ENCODE measurements around the gene TMEM138.

TMEM138 gene

DNA sequence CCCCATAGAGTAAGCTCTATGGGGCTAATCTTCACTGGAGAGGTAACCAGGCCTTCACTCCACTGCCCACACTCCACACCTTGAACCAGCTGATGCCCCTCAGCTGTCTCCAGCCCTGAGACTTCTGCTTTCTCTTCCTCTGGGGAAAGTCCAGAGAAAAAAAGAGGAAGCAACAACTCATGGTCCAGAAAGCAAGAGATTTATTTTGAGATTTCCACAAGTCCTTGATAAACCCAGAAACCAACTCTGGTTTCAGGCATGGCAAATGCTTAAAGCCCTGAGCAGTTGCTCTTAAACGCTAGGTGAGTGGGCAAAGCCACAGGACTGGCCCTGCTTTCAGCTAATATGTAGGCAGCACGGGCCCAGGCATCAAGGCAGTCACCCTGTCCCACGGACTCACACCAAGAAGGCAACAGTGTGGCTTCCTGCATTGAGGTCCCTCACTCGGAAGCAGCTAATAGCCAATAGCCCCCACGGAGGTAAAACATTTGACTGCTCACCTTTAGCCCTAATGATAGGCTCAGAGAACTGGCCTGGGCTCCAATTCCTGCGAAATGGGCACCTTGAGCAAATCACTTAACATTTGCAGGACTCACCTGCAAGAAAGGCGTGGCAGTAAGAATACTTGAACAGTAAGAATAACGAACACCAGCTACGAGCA lies 4.8 kb upstream of the TMEM138 start:
- no peak overlapping the region; the same call in 1 of the 2 replicates for H3K4me3 ChIP-seq (ENCODE audit: low read depth, low read length)
- TF ChIP-seq, protein P1, sequence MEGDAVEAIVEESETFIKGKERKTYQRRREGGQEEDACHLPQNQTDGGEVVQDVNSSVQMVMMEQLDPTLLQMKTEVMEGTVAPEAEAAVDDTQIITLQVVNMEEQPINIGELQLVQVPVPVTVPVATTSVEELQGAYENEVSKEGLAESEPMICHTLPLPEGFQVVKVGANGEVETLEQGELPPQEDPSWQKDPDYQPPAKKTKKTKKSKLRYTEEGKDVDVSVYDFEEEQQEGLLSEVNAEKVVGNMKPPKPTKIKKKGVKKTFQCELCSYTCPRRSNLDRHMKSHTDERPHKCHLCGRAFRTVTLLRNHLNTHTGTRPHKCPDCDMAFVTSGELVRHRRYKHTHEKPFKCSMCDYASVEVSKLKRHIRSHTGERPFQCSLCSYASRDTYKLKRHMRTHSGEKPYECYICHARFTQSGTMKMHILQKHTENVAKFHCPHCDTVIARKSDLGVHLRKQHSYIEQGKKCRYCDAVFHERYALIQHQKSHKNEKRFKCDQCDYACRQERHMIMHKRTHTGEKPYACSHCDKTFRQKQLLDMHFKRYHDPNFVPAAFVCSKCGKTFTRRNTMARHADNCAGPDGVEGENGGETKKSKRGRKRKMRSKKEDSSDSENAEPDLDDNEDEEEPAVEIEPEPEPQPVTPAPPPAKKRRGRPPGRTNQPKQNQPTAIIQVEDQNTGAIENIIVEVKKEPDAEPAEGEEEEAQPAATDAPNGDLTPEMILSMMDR (IDR thresholded peaks at IDR 0.05; ENCODE audit: low read depth, low read length, missing control alignments), result no peak
- DNase-seq (ENCODE audit: low read depth), result peak; percentile 80

DNA sequence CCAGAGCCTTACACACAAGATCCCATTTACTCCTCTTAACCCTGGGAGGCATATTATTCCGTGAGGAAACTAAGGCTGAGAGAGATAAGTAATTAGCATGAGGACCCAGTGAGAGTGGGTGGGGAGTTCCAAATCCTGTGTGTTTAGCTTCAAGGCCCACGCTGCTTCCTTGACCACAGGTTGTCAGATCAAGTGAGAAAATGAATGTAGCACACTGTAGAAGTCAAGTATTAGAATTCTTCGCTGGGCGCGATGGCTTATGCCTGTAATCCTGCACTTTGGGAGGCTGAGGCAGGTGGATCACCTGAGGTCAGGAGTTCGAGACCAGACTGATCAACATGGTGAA lies 4.3 kb upstream of the TMEM138 start:
- TF ChIP-seq, protein P1 (IDR thresholded peaks at IDR 0.05; ENCODE audit: low read depth, low read length, missing control alignments), result no peak
- no peak overlapping the region; the same call in 1 of the 2 replicates for H3K4me3 ChIP-seq (ENCODE audit: low read depth, low read length)
- no peak for DNase-seq (ENCODE audit: low read depth)

DNA sequence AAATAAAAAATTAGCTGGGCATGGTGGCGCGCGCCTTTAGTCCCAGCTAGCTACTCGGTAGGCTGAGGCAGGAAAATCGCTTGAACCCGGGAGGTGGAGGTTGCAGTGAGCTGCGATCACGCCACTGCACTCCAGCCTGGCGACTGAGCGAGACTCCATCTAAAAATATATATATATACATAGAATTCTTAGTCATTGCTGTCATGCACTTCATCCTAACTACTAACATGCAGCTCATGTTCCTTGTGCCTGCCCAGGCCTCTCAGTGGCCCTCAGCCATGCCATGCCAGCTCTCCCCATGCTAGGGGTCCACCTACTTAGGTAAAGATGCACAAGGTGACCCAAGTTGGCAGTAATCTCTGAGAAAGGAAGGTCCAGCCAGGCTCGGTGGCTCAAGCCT lies 3.6 kb upstream of the TMEM138 start:
- no peak for DNase-seq (ENCODE audit: low read depth)
- H3K4me3 ChIP-seq (ENCODE audit: low read depth, low read length), result no peak overlapping the region; the same call in 1 of the 2 replicates
- TF ChIP-seq, protein P1 (IDR thresholded peaks at IDR 0.05; ENCODE audit: low read depth, low read length, missing control alignments), result no peak

DNA sequence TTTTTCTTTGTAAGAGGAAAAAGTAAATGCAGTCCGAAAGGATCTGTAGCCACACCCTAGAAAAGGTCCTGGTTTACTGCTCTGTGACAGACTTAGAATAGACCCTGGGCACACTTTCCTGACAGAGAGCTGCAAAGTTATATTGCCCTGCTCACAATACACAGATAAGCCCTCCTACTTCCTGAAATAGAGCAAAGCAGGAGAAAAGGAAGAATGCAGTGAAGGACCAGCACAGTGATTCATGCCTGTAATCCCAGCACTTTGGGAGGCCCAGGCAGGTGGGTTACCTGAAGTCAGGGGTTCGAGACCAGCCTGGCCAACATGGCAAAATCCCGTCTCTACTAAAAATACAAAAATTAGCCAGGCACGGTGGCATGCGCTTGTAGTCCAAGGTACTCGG lies 2.7 kb upstream of the TMEM138 start:
- H3K4me3 ChIP-seq (ENCODE audit: low read depth, low read length), result peak overlapping the region; percentile 5

DNA sequence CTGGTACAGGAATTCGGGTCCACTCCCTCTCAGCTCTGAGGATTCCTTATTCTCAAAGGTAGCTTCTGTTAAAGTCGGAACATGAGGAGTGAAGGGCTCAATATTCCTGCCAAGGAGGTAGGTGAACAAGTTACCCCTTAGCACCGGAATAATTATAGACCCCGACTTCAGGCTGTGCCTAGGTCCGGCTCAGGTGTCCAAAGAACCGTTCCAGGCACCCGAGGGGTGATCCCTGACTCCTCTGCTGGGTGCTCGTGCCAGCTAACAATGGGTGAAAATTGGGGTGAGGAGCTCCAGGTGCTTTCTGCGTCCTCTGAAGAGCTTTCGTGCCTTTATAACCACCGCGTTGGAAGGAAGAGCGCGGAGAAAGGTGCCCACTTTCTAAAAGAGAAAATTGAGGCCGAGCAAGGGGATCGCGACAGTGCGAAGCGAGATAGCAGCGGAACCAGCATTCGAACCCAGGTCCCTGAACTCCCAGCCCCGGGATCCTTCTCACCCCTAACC lies 885 bp upstream of the TMEM138 start:
- TF ChIP-seq, protein P1 (IDR thresholded peaks at IDR 0.05; ENCODE audit: low read depth, low read length, missing control alignments), result no peak
- DNase-seq (ENCODE audit: low read depth), result no peak
- peak overlapping the region; percentile 80 for H3K4me3 ChIP-seq (ENCODE audit: low read depth, low read length)

More for the DNA sequence above, 2.7 kb upstream of the TMEM138 start:
- no peak for DNase-seq (ENCODE audit: low read depth)
- TF ChIP-seq, protein P1 (IDR thresholded peaks at IDR 0.05; ENCODE audit: low read depth, low read length, missing control alignments), result no peak

DNA sequence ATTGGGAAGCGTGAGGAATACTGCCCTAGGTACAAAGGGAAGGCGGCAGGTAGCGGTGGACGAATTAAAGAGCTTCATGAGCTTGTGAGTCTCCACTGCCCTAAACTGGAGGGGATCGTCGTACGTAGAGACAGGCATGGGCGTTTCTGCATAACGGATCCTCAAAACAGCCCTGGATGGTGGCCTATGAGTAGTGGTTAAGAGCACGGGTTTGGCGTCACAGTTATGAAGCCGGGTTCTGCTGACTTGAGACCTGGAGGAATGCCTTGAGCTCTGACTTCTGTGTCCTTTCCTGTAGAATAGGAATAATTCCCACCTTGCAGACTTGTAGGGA lies 335 bp downstream of the TMEM138 start:
- peak overlapping the region; percentile 80 for H3K4me3 ChIP-seq (ENCODE audit: low read depth, low read length)
- TF ChIP-seq, protein P1 (IDR thresholded peaks at IDR 0.05; ENCODE audit: low read depth, low read length, missing control alignments), result no peak
- DNase-seq (ENCODE audit: low read depth), result no peak

All from GM12864 (cell line).